HG02970 (cell line): ENCODE results near the gene COL23A1.

Experiments used
- ATAC-seq: cut with Tn5 transposase; IDR thresholded peaks from one replicate; pipeline ENCODE4 v1.9.1; 2021; ENCODE audit warnings: mild to moderate bottlenecking, moderate library complexity, moderate number of reproducible peaks; ENCODE audit not compliant: unreplicated experiment, low FRiP score

COL23A1 gene

DNA sequence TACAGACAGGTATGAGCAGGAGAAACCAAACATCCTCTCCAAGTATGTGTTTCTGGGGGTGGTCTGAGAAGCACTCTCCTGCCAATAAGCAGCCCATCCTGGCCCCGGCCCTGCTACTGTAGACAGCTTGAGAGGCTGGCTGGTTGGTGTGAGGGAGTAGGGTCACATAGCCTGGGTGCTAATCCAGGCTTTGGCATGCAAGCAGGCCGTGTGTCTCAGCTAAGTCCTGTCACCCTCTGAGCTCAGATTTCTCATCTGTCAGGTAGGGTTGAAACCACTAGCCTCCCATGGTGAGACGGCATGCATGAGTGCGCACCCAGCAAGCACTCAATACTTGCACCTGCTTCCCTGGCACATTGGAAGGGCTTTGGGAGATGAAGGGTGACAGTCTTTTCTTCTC lies 307.8 kb downstream of the COL23A1 start:
- no peak for ATAC-seq

- ATAC-seq, result no peak
These were observed 308.9 kb downstream of the COL23A1 start for GRCh38 chr5:178281331-178281730.

DNA sequence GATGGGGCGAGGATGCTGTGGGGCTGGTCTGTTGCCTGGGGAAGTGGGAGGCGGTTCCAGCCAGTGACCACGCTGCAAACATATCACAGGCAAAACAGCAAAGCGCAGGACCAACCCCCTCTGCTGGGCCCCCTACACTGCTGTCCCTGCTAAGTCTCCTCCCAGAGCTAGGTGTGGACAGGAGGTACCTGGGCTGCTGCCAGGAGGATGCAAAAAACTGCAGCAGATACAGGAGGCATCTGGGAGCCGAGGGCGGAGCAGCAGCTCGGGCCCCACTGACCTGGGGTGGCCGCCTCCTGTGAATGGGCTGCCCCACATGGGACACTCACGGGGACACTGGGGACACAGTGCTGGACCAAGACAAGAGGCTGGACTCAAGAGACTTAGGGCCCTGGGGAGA lies 309.6 kb downstream of the COL23A1 start:
- no peak for ATAC-seq

DNA sequence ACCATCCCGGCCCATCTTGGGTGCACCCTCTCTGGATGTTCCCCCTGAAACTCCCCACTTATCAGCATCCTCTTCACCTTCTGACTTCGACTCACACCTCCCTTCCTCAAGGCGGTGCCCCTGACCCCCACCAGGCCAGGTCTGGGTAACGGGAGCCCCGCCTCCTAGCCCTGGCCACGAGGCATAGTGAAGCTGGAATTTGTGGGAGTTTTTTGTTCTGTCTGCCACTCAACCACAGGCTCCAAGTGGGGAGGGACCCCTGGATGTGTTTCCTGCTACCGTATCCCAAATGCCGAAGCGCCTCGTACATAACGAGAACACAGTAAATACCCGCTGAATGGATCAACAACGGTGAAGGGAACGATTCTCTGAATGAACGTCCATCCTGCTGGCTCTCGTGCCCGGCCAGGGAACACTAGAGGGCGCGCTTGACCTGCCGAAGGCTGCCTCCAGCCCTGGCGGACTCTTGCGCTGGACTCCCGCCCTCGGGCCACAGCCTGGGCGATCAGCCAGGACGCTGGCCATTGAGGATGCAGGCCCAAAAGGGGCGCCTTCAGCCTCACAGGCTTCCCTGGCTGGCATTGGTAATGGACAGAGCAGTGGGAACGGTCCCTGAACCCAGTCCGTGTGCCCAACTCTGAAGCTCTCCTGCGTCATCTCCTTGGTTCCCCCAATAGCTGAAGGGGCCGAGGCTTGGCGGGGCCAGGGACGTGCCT lies 310.3 kb downstream of the COL23A1 start:
- no peak for ATAC-seq

GRCh38 chr5:178279026-178279722 lies 311.0 kb downstream of the COL23A1 start:
- ATAC-seq, result no peak

DNA sequence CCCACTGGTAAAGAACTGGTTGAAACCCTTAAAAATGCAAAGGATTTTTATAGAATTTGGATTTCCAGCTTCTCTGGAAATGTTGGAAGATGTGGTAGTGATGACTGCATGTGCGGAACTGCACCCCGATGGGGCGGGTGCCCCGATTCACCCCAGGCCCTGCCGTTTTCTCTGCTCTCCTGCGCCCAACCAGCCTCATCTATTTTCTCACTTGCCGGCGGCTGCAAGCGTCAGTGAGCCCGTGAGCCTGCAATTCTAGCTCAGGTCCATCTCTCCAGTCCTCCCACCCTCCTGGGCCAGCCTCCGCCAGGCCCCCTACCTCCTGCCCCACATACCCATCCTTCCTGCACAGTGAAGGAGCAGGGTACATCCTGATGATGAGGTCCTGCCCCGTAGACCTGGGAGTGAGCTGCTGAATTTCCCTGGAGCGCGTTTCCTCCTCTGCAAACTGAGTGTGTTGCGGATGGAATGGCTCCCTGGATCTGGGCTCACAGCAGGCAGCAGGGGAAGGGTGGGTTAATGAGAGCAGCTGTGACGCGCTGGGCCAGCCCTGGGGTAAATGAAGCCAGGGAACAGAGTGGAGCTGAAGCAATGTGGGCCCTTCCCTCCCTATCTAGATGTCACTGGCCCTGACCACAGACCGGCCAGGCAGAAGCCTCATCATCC lies 311.7 kb downstream of the COL23A1 start:
- ATAC-seq, result no peak

DNA sequence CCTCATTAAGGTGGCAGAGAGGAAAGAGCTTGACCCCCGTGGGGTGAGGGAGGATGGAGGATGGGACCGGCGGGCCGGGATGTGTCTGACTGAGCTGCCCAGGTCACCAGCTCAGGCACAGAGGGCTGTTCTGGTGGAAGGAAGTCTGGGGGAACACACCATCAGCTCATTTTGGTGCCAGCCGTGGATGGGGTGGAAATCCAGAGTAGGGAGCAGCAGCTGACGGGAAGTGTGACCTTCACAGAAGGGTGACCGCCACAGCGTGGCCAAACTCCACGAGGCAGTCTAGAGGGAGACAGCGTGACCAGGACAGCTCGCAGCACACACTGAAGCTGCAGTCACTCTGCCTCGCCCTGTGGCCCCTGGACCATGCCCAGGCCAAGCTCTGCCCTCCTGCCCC lies 312.3 kb downstream of the COL23A1 start:
- no peak for ATAC-seq

GRCh38 chr5:178277346-178277745 lies 312.8 kb downstream of the COL23A1 start:
- no peak for ATAC-seq

DNA sequence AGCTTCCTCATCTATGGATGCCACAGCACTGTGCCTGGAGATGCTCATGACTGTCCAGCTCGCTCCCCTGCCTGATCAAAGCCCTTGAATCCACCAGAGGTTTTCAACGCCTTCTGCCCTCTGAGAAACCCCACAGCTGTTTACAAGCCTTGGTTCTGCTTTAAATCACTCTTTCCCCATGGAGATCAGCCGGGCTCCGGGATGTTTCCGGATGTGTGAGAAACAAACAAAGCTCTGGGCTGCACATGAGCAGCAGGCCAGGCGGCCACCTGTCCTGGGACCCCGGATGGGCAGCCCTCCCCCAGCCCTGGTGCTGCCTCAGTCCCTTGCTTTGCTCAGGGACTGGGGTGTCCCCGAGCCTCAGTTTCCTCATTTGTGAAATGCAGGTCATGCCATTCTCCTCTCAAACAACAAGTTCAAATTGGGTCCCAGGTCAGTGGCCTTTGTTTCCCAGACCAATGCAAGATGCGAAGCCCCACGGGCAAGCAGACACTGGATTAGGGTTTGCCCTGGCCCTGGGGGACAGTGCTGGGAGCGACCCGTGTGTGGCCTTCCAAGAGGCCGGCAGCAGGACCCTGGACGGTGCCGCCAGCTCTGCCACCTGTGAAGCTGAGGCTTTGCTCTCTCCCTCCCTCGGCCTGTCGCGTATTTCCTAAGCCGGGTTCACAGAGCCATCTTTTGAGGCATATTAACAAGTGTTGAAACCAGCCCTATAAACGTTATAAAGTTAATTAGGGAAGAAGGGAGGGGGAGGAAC lies 315.2 kb downstream of the COL23A1 start:
- no peak for ATAC-seq

GRCh38 chr5:178273665-178274541 lies 316.3 kb downstream of the COL23A1 start:
- no peak for ATAC-seq

DNA sequence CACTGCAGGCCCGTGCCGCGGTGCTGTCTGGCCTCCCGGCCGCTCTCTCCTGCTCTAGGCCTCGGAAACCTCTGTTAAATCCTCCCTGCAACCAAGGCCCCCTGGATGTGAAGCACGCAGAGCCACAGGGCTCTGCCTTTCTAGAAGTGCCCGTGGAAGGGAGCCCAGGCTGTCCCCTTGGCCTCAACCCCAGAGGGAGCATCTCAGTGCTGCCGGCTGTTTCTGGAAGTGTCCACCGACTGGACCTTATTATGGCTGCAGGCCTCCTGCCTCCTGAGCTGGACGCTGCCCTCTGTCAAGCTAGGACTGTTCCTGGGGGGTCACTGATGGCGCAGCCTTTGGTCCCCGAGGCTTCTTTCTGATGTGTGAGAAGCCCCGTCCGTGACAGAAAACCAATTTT lies 317.2 kb downstream of the COL23A1 start:
- ATAC-seq, result no peak

GRCh38 chr5:178272591-178272990 lies 317.6 kb downstream of the COL23A1 start:
- ATAC-seq, result no peak

DNA sequence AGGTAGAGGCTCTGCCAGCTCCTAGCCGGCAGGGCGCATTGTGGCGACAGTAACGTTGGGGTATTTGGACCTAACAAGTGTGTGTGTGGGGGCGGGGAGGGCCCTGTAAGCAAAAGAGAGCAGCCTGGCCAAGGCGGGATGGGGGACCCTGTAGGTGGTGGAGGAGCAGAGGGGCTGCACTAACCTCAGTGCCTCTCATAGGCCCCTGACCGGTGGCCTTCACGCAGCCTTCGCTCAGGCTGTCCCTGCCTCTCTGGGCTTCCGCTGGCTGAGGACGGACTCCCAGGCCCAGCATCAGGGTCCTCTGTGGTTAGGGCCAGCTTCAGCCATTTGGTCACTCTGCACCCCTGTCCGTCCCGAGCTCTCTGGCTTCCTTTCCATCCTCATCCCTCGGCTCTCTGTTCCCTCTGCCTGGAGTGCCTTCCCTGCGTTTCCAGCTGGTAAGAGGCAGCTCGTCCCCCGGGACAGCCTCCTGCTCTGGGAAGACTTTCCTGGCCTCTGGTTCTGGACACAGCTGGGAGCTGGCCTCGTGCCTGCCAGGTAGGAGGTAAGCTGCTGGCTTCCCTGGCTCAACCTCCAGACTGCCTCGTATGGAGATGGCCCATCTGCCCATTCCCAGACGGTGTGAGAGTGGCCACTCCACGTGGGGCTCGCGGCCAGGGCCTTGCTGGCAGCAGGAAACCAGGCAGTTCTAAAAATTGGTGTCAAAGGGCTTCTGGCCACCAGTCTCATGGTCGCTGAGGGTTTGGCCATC lies 318.3 kb downstream of the COL23A1 start:
- ATAC-seq, result no peak

- ATAC-seq, result no peak
These were observed 319.0 kb downstream of the COL23A1 start for GRCh38 chr5:178271231-178271630.

- ATAC-seq, result no peak
These were observed 320.7 kb downstream of the COL23A1 start for GRCh38 chr5:178269499-178269898.

DNA sequence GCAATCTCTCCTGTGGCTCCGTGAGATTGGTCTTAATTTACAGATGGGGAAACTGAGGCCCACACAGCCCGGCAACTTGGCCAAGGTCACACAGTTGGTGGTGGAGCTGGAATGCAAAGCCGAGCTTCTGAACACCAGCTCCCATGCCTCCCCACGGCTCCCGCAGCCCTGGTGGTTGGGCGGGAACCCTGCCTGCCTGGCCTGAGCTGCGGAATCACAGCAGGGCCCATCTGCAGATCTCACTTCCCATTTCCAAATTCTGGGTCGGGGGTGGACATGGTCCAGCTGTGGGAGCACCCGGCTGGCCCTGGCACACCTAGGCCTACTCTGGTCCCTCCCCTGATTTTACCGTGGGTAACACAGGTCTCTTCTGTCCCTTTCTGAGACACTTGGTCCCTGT lies 322.3 kb downstream of the COL23A1 start:
- no peak for ATAC-seq

DNA sequence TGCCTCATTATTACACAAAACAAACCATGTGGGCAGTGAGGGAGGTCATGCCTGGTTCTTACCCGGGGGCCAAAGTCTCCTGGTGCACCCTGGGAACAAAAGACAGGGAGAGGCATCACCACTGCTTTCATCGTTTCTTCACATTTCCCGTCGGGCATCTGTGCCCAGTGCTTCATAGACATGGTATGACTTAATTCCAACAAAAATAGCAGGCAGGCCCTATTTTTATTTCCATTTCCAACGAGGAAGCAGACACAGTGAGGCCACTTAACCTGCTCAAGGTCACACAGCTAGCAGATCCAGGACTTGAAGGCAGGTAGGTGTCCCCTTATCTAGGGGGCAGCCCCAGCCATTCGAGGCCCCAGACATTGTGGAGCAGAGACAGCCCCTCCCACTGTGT lies 322.9 kb downstream of the COL23A1 start:
- no peak for ATAC-seq

DNA sequence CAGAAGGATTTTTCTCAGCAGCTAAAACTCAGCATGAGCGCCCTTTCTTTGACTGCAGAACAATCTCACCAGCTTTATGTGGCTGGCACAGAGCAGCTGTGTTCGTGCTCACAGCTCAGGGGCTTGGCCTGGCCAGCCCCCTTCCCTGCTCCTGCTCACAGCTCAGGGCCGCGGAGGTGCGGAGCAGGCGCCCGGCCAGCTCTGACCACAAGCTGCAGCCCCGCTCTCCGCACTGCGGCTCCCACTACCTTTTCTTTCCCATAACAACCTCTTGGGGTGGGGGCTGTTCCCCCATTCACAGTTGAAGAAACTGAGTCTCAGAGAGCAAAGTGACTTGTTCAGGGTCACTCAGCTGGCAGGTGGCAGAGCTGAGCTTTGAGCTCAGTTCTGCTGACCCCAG lies 323.6 kb downstream of the COL23A1 start:
- ATAC-seq, result no peak

GRCh38 chr5:178265746-178266145 lies 324.4 kb downstream of the COL23A1 start:
- ATAC-seq, result no peak
